ENCODE data around the gene C20orf141. TPM values are rescaled to one million over a fixed set of nuclear protein-coding genes. Genes with fewer than 3 reads are reported as not detected.
A peak's percentile ranks its signal among the peaks of the same experiment; 100 is the strongest.
"Not testable (repeated sequence)": the region's sequence is repeated elsewhere in the genome, so short reads cannot be mapped to it uniquely, and the experiment has no call there.

The C20orf141 gene, protein sequence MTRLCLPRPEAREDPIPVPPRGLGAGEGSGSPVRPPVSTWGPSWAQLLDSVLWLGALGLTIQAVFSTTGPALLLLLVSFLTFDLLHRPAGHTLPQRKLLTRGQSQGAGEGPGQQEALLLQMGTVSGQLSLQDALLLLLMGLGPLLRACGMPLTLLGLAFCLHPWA
- not detected in 2 replicates for total RNA-seq (2014; rRNA removed; shearing (Covaris generic))
- polyA plus RNA-seq (2014; cell fraction: nucleus; rRNA removed): not detected in 2 replicates

DNA sequence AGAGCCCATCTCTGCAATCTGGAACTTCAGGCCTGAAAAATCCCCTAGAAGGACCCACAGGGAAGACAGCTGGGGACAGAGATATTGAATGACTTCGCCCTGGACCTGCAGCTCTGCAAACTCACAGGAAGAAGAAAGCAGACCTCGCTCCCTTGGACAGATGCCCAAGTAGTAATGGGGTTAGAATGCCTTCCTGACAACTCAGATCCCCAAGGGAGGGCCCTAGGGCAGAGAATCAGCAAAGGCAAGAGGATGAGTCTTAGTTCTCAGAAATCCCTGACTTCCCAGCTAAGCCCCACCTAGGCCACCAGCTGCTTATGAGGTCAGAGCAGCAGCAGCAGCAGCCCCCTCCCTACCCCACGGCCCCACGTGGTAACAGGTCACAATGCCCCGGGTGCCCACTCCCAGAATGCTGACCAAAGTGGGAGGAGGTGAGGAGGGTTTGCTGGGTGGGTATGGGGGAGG is at the start of gene C20orf141:
Gene C20orf141, plus strand, starts transcription at position 401 of the 465 bp plus-strand sequence. CDS start 198 bp downstream, outside the sequence.
- DNase-seq (ENCODE audit: extremely low read depth, low read depth): peak; percentile 76

- no peak for DNase-seq (ENCODE audit: extremely low read depth, low read depth)
Measured at GRCh38 chr20:2767768-2768631, 46.8 kb upstream of the C20orf141 start.

DNA sequence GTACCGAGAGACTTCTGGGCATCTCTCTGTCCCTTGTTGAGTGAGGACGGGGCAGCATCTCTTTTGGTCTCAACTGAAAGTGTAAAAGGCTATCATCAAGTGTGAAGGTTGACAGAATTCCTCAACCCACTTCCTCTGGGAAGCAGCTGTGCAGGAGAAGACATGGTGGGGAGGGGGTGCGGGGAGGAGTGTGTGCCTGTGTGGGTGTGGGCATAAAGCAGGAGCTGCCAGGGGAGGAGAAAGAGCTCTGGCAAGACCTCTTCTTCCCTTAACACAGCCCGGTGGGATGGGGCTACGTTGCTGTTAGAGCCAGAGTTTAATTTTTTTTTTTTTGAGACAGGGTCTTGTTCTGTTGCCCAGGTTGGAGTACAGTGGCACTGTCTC is 46.2 kb upstream of the C20orf141 start:
- DNase-seq (ENCODE audit: extremely low read depth, low read depth): no peak

DNA sequence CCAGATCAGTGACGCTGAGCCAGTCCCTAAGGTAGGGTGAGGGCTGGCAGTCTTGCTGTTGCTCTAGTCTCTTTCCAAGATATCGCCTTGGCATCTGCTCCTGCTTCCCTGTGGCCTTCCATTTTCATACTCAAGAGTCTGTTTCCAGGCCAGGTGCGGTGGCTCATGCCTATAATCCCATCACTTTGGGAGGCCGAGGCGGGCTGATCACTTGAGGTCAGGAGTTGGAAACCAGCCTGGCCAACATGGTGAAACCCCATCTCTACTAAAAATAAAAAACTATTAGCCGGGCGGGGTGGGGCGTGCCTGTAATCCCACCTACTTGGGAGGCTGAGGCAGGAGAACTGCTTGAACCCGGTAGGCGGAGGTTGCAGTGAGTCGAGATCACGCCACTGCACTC is 44.7 kb upstream of the C20orf141 start:
- not testable (repeated sequence) for DNase-seq (ENCODE audit: extremely low read depth, low read depth)

DNA sequence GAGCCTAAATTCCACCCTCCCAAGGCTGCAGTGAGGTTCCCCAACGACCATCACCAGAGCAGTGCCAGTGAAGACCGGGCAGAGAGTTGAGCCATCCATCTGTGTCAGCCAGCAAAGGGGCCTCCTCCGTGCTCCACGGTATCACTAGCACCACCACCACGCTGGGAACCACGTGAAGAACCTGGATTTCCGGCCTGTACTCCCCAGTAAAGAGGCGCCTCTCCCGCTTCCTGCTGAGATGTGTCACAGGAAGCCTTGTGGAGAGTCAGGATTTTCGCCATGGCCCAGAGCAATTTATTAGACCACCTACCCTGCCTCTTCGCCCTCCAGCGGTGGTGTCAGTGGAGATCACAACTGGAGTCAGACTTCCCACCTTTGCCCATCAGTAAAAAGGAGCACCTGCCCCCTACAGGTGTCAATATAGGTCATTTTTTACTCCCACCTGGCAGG is 43.1 kb upstream of the C20orf141 start:
- no peak for DNase-seq (ENCODE audit: extremely low read depth, low read depth)

DNA sequence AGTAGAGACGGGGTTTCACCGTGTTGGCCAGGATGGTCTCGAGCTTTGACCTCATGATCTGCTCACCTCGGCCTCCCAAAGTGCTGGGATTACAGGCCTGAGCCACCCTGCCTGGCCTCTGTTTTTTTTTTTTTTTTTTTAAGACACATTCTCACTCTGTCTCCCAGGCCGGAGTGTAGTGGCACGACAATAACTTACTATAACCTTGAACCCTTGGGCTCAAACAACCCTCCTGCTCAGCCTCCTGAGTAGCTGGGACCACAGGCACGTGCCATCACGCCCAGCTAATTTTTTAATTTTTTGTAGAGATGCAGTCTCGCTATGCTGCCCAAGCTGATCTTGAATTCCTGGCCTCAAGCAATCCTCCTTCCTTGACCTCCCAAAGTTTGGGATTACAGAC is 41.0 kb upstream of the C20orf141 start:
- DNase-seq (ENCODE audit: extremely low read depth, low read depth): no peak

DNA sequence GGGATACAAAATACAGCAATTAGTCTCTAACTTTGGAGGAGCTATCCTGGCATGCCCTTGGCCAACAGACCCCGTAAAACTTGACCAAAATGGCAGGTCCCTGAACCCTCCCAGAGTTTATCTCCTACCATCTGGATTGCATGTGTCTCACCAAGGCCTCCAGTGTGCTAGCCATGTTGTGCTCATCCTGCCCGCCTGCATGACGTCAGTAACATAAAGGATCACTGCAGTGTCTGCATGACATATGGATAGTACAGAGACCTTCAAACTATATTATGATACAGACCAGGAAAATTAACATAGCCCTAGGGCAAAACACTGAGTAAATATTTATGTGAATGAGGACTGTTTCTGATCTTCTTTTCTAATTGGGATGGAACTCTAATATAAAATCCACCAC is 39.6 kb upstream of the C20orf141 start:
- DNase-seq (ENCODE audit: extremely low read depth, low read depth): no peak

DNA sequence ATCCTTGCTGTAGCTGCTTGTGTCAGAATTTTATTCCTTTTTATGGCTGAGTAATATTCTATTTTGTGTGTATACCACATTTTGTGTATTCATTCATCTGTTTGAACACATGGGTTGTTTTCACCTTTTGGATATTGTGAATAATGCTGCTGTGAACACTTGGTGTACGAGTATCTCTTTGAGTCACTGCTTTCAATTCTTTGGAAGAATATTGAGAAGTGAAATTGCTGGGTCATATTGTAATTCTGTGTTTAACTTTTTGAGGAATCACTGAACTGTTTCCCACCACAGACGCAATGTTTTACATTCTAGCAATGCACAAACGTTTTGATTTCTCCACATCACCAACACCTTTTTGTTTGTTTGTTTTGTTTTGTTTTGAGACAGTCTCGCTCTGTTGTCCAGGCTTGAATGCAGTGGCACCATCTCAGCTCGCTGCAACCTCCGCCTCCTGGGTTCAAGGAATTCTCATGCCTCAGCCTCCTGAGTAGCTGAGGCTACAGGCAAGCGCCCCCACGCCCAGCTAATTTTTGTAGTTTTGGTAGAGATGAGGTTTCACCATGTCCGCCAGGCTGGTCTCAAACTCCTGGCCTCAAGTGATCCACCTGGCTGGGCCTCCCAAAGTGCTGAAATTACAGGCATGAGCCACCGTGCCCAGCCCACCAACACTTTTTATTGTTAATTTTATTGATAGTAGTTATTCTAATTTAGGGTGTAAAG is 36.0 kb upstream of the C20orf141 start:
- DNase-seq (ENCODE audit: extremely low read depth, low read depth): no peak

DNA sequence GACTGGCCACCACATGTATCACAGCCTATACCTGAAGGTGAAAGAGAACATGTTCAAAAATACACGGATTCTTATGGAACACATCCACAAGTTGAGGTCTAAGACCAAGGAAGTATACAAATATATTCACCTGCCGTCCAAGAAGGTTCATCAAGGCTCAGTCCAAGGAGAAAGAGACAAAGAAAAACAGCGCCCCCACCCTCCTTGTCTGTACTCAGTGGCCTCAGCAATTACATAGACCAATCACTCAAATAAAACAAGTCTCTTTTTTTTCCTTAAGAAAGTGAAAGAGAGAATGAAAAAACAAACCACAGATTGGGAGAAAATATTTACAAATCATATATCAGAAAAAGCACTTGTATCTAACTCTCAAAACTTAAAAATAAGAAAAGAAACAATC is 33.8 kb upstream of the C20orf141 start:
- DNase-seq (ENCODE audit: extremely low read depth, low read depth): no peak

GRCh38 chr20:2783908-2784566 is 30.8 kb upstream of the C20orf141 start:
- DNase-seq (ENCODE audit: extremely low read depth, low read depth): no peak

- DNase-seq (ENCODE audit: extremely low read depth, low read depth): no peak
Measured at GRCh38 chr20:2793471-2793870, 21.3 kb upstream of the C20orf141 start.

DNA sequence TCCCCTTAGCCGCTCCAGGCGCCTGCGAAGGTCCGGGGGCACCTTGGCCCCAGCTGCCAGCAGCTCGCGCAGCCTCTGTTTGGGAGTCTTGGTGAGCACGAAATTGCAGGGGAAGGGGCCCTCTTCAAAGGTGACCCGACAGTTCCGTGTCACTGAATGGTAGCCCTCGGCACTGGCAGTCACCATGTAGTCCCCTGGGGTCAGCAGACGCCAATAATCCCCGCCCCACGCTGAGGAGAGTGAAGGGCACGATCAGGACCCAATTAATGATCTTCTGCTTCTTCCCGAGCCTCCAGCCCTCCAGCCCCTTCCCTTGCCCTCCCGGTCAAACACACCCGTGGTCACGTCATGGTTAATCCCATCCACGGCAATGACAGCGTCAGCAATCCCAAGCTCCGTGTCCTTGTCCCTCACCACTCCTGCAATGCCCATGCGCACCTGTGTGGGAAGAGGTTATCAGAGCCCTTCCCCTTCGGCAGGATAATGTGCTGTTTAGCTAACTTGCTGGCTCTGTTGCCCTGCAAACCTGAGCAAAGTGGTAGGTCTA is 20.5 kb upstream of the C20orf141 start:
- no peak for DNase-seq (ENCODE audit: extremely low read depth, low read depth)

GRCh38 chr20:2794866-2795447 is 19.8 kb upstream of the C20orf141 start:
- no peak for DNase-seq (ENCODE audit: extremely low read depth, low read depth)

DNA sequence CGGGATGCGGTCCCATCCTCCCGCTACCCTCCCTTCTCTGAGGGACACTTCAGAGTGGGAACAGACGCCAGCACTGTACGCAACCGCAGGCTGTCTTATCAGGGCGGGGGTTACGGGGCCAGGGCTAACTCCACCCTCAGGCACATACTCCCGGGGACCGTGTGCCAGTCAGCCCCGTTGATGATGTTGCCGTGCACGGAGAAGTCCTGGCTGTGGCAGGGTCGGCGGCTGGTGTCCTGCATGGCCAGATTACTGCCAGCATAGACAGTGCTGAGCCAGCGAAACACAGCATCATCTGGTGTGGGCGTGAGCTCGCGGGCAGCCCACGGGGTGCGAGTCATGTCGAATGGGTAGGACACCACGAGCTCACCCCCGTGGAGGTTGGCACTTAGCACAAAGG is 19.3 kb upstream of the C20orf141 start:
- DNase-seq (ENCODE audit: extremely low read depth, low read depth): no peak

GRCh38 chr20:2796011-2796660 is 18.7 kb upstream of the C20orf141 start:
- no peak for DNase-seq (ENCODE audit: extremely low read depth, low read depth)

DNA sequence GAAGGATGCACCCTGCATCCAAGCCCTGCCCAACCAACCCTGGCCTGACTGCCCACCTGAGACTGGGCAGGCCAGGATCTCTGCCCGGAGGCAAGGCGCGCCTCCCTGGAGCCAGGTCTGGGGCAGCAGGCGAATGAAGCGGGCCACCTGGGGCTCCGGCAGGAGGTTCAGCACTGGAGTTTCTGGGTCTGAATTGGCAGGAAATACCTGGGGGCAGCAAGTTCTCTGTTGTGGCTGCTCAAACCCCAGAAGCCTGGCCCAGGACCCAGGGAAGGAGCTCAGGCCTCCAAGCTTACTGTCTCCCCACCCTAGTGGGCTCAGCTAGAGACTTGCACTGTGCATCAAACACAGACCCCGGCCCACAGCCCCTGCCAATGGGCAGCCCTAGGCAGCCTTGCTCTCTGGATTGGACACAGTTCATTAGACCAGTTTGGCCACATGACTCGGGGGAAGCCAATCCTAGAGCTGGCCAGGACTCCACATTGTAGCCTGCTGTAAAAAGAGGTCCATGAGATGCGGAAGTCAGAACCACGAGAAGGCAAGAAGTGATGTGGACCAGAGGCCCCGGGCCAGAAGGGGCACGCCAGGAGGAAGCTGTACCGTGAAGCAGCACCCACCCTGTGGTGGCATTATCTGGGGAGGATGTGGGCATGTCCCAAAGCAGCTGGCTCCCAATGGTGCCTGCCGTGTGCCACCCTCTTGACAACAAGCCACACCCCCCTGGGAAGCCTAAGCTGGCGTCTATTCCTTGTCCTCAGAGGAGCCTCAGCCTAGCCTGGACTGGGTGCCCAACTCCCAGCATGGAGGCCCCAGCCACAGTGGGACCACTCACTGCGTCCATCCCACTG is 17.4 kb upstream of the C20orf141 start:
- no peak for DNase-seq (ENCODE audit: extremely low read depth, low read depth)

- DNase-seq (ENCODE audit: extremely low read depth, low read depth): no peak
Measured at GRCh38 chr20:2798095-2798805, 16.5 kb upstream of the C20orf141 start.

- no peak for DNase-seq (ENCODE audit: extremely low read depth, low read depth)
Measured at GRCh38 chr20:2798814-2799213, 16.0 kb upstream of the C20orf141 start.
